ENCODE measurements around the gene CNTD1.

Gene CNTD1

DNA sequence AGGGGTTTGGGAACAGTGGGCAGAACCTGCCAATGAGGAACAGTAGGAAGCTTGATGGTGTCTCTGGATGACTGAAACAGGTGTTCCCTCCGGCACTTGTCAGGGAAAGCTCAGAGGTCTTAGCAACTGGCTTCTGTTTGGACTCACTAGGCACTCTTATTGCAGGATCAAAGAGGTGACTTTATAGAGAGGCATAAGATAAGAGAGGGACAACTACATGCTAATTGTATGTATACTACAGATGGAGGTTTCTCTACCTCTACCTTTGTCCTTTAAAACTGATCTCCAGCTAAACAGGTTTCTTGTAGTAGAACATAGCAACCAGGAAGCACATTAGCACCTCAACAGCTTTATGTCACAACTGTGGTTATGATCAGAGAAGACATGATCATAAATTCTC lies 7.6 kb downstream of the CNTD1 start:
- no peak for DNase-seq

DNA sequence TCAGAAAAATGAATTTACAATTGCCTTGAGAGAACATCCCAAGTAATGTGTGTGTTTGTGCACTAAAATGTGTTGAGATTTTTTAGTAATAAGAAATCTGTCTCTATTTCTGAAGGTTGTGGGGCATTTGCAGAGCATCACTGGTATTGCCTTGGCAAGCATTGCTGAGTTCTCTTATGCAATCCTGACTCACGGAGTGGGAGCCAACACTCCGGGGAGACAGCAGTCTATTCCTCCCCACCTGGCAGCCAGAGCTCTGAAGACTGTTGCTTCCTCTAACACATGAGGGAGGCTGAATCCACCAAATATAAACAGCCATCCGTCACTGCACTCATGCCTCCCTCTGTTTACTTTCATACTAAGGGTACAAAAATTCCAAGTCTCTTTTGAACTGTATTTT lies 10.6 kb downstream of the CNTD1 start:
- DNase-seq: no peak

DNA sequence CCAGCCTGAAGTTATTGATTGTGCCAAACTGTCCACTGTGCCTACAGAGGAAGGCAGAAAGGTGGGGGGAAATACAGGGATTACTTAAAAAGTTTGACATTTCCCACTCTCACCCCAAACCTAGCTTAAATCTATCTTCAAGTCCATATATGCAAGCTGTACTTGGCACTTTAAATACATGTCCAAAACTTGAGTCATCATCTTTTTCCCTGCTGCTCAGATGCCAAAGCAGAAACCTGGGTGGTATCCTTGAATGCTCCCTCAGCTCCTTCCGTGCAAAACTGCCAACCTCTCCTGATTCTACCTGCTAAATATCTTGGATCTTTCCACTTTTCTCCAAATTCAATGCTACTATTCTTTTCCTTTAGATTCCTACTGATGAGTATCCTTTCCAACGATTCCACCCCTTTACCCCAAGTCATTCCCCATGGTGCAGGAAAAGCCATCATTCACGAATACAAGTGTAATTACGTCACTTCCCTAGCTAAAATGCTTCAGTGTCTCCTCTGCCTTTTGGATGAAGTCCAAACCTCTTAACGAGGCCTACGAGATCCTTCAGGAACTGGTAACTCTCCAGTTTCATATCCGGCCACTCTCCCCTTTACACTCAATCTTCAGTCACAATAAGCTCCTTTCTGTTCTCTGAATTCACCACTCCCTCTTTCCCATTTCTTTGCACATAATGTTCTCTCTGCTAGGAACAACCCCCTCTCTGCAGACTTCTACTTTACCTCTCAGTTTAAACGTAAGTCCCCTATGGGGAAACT lies 16.2 kb downstream of the CNTD1 start:
- peak; percentile 6 for DNase-seq

DNA sequence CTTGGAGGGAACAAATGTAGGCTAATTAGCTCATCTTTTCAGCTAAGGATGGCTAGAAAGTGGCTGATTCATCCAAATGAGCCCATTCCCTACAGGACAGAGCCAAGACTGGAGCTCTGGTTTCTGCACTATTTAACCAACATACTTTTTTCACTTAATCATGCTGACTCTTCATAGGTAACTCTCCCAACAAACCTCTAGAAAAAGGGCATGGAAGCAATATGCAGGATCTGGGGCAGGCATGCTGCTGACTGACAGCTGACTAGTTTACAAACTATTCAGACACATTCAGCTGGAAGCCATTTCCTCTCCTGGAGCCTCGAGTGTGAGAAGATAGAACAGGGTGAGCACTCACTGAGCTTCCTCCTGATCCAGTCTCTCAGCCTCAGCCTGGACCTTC lies 19.2 kb downstream of the CNTD1 start:
- DNase-seq: no peak

DNA sequence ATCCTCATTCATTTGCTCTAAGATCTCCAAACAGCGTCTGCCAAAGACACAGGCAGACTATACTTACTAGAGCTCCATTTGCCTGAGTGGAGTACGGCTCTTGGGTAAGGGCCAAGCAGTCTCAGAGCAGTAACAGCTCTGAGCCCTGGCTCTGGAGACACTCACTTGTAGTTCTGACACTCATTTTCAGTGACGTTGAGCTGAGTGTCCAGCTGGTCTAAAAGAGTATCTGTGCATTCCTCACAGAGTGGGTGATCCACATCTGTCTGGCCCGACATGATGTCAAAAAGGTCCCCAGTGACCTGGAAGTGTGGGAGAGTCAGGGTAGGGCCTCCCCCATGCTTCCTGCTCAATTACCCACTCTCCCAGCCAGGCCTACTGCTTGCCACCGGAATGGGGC lies 19.7 kb downstream of the CNTD1 start:
- DNase-seq: no peak

DNA sequence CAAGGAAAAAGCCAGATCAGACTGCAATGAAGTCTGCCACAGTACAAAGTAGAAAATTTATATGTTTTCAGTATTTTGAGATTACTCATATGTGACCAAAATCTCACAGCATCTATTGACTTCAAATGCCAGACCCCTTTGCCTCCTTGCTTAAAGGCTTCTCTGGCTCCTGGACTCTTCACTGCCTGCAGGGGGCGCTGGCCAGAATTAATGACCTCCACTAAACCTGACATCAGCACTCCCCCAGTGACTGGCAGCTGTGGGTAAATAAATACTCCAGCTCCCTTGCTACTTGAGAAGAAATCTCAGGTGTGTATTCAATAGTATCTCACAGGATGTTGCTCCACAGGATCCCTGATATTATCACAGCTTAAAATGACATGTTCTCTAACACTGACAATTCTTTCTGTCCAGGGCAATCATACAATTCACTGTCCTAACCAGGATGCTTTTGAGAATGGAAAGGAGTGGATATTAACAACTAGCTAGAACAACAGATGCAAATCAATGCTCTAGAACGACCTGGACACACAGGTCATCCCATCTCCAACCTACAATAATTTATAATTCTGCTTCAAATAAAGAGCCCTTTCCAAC lies 21.4 kb downstream of the CNTD1 start:
- DNase-seq: peak; percentile 60

DNA sequence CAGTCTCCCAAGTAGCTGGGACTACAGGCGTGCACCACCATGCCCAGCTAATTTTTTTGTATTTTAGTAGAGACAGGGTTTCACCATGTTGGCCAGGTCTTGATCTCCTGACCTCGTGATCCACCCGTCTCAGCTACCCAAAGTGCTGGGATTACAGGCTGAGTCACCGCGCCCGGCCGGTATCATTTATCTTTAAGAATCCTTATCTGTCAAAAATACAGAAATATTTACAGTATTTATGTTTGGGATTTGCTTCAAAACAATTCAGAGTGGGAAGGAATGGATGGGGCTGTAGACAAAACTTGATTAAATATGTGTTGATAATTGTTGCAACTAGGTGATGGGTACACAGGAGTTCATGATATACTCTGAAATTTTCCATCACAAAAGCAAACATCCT lies 22.5 kb downstream of the CNTD1 start:
- DNase-seq: no peak

DNA sequence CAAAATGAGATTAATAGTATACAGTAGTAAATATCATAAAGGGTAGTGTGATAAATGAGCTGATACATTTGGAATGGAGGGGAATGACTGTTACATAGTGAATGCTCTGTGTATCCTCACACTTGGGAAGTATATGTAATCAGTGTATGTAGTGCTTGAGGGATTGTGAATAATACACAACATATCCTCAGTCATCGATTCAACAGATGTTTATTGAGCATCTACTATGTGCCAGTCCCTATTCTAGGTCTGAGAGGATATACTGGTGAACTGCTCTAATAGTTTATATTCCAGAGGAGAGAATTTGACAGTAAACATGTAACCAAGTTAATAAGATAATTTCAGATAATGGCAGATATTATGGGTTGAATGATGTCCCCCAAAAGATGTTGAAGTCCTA lies 28.8 kb downstream of the CNTD1 start:
- no peak for DNase-seq

DNA sequence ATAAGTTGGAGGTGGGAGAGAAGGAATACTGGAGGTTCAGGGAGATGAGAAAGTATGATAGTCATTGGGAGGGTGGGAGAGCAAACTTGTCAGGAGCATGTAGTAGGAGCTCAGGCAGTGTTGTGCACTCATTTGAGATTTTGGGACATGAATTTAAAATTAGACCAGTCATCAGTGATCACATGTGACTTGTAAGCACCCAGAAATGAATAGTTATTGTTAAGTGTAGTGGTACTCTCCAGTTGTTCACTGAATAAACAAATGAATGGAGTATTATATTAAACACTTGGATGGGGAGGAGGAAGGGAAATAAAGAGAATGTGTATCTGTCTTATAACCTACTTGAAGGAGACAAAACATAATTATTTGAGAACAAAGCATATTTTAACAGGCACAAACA lies 32.3 kb downstream of the CNTD1 start:
- DNase-seq: no peak

DNA sequence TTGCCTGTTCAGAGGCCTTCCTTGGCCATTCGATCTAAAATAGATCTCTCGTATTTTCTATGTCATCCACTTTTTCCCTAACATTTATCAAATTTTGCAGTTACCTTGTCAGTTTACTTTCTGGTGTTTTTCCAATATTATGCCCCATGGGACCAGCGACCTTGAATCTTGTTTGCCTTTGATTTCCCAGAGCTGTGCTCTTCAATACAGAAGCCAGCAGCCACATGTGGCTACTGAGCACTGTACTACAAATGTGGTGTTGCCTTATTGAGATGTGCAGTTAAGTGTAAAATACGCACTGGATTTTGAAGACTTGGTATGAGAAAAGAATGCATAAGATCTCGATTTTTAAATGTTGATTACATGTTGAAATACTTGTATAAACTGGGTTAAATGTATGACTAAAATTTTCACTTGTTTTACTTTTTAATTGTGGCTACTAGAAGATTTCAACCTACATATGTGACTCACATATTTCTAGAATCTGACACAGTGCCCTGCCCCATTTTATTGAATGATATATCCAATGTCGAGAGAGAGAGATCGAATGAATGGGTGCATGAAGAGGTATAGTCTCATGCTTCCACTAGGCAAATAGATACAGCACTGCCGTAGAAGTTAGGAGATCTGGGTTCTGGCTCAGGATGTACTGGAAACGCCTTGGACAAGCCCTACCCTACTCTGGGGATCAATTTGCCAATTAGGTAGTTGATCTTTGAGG lies 33.7 kb downstream of the CNTD1 start:
- no peak for DNase-seq

DNA sequence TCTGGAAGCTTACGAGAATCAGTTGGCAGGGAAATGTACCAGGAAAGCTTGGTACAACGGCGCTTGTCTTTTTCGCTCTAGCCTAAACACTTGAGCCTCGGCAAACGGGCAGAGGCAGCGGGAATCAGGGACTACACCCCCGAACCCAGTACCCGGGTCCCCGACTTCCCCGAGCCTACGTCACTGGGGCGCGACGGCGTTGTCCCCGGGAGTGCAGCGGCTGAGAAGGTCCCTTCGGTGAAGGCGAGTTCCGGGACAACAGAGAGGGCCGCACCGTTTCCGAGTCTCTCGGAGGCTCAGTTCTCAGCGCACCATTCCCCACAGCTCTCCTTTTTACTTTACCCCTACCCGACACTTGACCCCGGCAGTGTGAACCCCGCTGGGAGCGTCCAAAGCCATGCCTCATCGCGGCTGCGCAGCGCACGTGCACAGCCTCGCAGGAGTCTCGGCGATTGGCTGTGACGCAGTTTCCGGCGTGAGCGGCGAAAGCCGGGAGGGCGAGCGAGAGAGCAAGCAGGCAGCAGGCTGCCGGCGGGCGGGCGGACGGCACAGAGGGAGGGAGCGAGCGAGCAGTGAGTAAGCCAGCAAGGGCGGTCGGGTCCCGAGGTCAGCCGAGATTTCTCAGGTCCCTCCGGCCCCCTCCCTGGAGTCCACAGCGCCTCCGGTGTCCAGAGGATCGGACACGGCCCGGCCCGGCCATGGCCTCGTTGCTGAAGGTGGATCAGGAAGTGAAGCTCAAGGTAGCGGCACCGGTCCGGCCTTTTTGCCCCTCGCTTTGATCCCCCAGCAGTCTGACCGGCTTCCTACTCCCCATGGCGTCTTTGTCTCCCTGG lies 34.5 kb downstream of the CNTD1 start, which contains the start of gene PSME3:
Gene PSME3, plus strand, starts transcription at position 464 of the 833 bp plus-strand sequence. Its CDS starts 235 bp downstream, at position 699.
- DNase-seq: peak; percentile 71

DNA sequence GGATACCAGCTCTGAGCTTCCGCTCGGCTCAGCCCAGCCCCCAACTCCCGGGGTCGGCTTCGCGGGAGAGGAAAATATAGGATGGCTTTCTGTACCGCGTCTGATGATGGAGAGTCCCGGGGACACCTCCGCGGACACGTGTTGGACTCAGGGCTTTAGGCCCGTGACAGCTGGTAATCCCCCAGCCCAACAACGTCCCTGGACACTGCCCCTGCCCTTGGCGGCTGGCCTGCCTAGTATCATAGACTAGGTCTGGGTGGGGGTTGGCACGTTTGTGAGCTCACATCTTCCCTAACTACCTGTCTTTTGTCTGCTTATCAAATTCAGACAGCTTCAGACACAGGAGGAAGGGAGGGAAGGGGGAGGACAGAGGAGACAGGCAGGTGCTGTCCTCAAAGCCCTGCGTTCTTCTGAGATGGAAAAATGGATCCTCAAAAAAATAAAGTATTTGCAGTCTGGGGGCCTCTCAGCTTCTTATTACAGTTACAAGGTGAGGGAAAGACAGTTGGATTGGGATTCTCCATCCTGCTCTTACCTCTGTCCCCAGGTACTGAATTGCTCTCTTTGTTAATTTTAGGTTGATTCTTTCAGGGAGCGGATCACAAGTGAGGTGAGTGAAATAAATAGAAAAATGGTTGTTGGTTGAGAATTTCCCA lies 35.2 kb downstream of the CNTD1 start:
- DNase-seq: no peak

DNA sequence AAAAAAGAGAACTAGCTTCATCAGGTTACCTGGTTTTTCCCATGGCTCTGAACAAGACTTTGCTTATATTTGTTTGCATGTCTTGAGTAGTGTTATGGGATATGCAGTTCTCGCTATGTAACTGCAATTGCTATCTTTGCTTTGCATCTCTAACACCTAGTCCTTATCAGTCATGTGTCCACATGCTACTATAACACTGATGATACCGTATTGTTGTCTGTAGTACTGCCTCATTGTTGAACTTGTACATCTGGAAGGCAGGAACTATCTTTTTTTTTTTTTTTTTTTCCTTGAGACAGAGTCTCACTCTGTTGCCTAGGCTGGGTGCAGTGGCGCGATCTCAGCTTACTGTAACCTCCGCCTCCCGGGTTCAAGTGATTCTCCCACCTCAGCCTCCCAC lies 37.1 kb downstream of the CNTD1 start:
- DNase-seq: no peak

DNA sequence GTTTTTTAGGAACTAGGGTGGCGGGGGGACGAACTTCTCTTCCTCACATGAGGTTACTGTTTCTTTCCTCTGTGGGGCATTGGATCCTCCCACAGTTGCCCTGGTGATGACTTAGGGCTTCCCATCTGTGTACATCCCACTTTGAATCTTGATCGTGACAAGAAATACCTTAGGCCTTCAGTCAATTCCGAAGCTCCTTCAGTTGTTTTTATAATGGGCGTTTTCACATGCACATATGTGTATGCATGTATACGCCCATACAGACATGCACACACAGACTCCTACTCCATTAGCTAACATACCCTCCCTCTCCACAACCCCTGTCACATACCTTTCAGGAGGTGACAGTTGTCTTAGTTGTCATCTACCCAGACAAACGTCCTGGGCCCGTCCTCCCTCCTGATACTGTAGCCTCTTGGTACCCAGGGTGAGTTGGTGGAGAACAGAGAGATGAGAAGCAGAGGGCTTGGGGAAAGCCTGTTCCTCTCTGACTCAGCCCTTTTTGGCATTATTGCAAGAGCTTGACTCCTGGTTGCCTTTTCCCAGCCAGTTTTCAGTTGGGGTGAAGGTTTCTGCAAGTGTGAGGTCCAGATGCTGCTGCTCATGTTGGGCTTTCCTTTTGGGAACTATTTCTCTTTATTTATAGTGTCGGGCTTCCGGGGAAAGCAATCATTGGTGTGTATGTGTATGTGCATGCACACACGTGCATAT lies 43.5 kb downstream of the CNTD1 start:
- DNase-seq: no peak

DNA sequence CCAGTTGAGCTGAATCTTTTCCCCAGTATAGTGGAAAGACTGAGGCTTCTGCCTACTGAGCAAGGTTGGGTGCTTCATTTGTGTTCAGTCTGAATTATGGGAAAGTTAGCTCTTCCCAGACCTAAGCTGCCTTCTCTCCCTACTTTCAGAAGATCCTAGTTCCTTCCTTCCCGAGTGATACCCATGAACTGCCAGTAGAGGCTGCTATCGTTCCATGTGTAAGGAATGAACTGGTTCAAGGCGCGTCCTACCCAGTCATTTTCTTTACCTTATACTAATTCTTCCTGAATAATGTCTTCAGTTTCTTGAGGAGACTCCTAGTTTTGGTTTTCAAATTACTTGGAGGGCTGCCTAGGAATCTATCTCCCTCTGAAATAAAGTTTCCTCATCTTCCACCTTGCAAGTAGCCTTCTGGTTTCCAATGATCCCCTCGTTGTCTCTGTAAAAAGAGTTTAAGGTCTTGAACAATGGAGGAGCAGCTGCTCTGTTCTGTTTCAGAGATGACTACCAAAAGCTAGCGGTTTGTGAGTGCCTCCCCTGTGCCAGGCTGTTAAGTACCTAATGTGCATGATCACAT lies 44.8 kb downstream of the CNTD1 start:
- peak; percentile 47 for DNase-seq

DNA sequence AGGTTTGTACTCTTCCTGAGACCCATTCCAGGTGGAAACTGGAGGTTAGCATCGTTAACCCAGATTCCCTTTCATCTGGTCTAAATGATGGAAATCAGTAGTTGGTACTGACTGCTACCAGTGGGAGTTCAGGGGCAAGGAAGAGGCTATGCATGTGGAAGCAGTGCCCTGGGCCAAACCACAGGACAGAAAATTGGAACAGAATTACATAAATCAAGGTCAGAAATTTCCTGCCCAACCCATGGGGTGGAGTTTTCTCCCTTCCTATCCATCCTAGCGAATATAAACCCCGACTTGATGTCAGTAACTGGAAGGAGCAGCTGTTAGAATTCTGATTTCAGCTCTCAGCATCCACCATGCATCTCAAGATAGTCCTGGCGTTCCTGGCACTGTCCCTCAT lies 45.6 kb downstream of the CNTD1 start, which contains the start of gene AOC2:
Gene AOC2, plus strand, starts transcription at position 310 of the 400 bp plus-strand sequence. Its CDS starts 47 bp downstream, at position 357.
- DNase-seq: no peak

DNA sequence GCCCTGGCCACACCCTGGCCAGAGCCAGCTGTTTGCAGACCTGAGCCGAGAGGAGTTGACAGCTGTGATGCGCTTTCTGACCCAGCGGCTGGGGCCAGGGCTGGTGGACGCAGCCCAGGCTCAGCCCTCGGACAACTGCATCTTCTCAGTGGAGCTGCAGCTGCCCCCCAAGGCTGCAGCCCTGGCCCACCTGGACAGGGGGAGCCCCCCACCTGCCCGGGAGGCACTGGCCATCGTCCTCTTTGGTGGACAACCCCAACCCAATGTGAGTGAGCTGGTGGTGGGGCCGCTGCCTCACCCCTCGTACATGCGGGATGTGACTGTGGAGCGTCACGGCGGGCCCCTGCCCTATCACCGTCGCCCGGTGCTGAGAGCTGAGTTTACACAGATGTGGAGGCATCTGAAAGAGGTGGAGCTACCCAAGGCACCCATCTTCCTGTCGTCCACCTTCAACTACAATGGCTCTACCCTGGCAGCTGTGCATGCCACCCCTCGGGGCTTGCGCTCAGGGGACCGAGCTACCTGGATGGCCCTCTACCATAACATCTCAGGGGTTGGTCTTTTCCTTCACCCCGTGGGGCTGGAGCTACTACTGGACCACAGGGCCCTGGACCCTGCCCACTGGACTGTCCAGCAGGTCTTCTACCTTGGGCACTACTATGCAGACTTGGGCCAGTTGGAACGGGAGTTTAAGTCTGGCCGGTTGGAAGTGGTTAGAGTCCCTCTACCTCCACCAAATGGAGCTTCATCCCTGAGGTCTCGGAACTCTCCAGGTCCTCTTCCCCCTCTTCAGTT lies 46.3 kb downstream of the CNTD1 start:
- no peak for DNase-seq

DNA sequence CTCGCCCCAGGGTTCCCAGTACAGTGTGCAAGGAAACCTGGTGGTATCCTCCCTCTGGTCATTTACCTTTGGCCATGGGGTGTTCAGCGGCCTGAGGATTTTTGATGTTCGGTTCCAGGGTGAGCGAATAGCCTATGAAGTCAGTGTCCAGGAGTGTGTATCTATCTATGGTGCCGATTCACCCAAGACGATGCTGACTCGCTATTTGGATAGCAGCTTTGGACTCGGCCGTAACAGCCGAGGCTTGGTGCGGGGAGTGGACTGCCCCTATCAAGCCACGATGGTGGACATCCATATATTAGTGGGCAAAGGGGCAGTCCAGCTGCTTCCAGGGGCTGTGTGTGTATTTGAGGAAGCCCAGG lies 46.9 kb downstream of the CNTD1 start:
- no peak for DNase-seq

DNA sequence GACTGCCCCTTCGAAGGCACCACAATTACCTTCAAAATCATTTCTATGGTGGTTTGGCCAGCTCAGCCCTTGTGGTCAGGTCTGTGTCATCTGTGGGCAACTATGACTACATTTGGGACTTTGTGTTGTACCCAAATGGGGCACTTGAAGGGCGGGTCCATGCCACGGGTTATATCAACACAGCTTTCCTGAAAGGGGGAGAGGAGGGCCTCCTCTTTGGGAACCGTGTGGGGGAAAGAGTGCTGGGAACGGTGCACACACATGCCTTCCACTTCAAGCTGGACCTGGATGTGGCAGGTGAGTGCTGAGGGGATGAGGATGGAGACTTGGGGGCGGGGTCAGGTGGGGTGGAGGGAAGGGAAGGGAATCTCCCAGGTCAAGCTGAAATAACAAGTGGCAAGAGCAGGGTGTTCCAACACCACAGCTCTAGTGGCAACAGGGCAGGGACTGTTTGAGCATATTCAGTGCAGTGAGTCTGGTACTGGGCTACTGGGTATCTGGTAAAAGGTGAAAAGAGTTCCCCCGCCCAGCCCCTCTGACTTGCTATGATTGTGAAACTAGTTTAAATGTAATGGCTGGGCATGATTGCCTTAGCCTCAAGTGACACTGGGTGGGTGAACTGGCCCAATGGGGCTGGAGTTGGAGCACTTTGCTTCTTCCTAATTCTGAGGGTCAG lies 47.4 kb downstream of the CNTD1 start:
- no peak for DNase-seq

Data from DMS153 (cell line).